Keratinocyte (primary cell): Measurements from ENCODE around the gene TATDN2. TPM values are rescaled to one million over a fixed set of nuclear protein-coding genes. Genes with fewer than 3 reads are reported as not detected.

Source experiments
- DNase-seq: peaks from one replicate; pipeline ENCODE4 v3.0.0-alpha.2; 2011; ENCODE audit warnings: low read depth, missing footprints, low spot score
- FAIRE-seq: peaks from 2 replicates; lab custom pipeline; 2011; peaks lifted over from hg19 to GRCh38; lab: Jason Lieb, UNC
- H2AFZ ChIP-seq: 2 replicates; pipeline ENCODE4 v1.6.0; 2012; ENCODE audit warnings: low read length, control low read depth, inconsistent platforms; ENCODE audit not compliant: control insufficient read depth
- H3K27ac ChIP-seq: 2 replicates; pipeline ENCODE4 v1.5.1; 2011; ENCODE audit warnings: low read length; ENCODE audit not compliant: control insufficient read depth, insufficient read depth
- H3K27me3 ChIP-seq: 3 replicates; pipeline ENCODE4 v1.6.0; 2011; ENCODE audit warnings: low read length; ENCODE audit not compliant: control insufficient read depth, insufficient read depth; ENCODE audit errors: extremely low read depth
- H3K36me3 ChIP-seq, 2 experiments: 2 replicates in 1 of 2; 3 replicates in 1 of 2; pipeline ENCODE4 v1.5.1; 2011; ENCODE audit warnings: low read length in 2 of 2, mild to moderate bottlenecking in 1 of 2; ENCODE audit not compliant: control insufficient read depth in 2 of 2, insufficient read depth in 2 of 2; ENCODE audit errors: extremely low read depth in 1 of 2
- H3K4me1 ChIP-seq: 3 replicates; pipeline ENCODE4 v1.5.1; 2011; ENCODE audit warnings: low read length; ENCODE audit not compliant: control insufficient read depth, insufficient read depth; ENCODE audit errors: extremely low read depth
- H3K4me2 ChIP-seq: 3 replicates; pipeline ENCODE4 v1.6.0; 2011; ENCODE audit warnings: low read depth, low read length; ENCODE audit not compliant: control insufficient read depth, insufficient read depth; ENCODE audit errors: extremely low read depth
- H3K4me3 ChIP-seq, 3 experiments: fragments of 200-600 bp in 1 of 3; sonication (generic) in 1 of 3; 2 replicates in 2 of 3; 3 replicates in 1 of 3; pipeline ENCODE4 v1.5.1; 2011 to 2016; ENCODE audit warnings: low read length in 3 of 3, mild to moderate bottlenecking in 3 of 3, control low read depth in 2 of 3, inconsistent platforms in 1 of 3, low read depth in 1 of 3, mixed read lengths in 1 of 3, mixed run types in 1 of 3, moderate library complexity in 1 of 3; ENCODE audit not compliant: control insufficient read depth in 2 of 3, insufficient read depth in 2 of 3; ENCODE audit errors: extremely low read depth in 1 of 3
- H3K79me2 ChIP-seq: 2 replicates; pipeline ENCODE4 v1.6.0; 2012; ENCODE audit warnings: low read length; ENCODE audit not compliant: control insufficient read depth, insufficient read depth
- H3K9ac ChIP-seq: 3 replicates; pipeline ENCODE4 v1.6.0; 2011; ENCODE audit warnings: low read length; ENCODE audit not compliant: control insufficient read depth, insufficient read depth; ENCODE audit errors: extremely low read depth
- H3K9me1 ChIP-seq: 3 replicates; pipeline ENCODE4 v1.6.0; 2011; ENCODE audit warnings: low read length; ENCODE audit not compliant: control insufficient read depth, insufficient read depth; ENCODE audit errors: extremely low read depth
- H3K9me3 ChIP-seq: 2 replicates; pipeline ENCODE4 v1.5.1; 2012; ENCODE audit warnings: low read depth, low read length; ENCODE audit not compliant: control insufficient read depth
- H4K20me1 ChIP-seq: 3 replicates; pipeline ENCODE4 v1.6.0; 2011; ENCODE audit warnings: low read length; ENCODE audit not compliant: control insufficient read depth, insufficient read depth; ENCODE audit errors: extremely low read depth
- EZH2 ChIP-seq: IDR thresholded peaks from one replicate; pipeline ENCODE4 v1.6.1; 2012; ENCODE audit warnings: inconsistent platforms, mild to moderate bottlenecking, low read length, moderate library complexity
- dilution Hi-C: fragments of 300-500 bp; cut with MboI; formaldehyde crosslinking; loops from one replicate; pipeline ENCODE4 v1.7.0; 2020; ENCODE audit warnings: low sequenced_read_pairs; ENCODE audit not compliant: extremely low pct_ligation_motif_present
- polyA plus RNA-seq, 5 experiments: library from polyadenylated mRNA; depleted of rRNA in 3 of 5; stranded (reverse) in 3 of 5; stranded (forward) in 1 of 5; unstranded in 1 of 5; fragments of >200 nt; gene quantifications; 1 replicate in 1 of 5; 2 replicates in 3 of 5; 3 replicates in 1 of 5; pipeline versions ENCODE4 v1.2.1 to v1.2.3, GENCODE V29; 2011 to 2012; ENCODE audit warnings: missing spikeins in 2 of 5, low read depth in 1 of 5, low replicate concordance in 1 of 5
- TF ChIP-seq, protein P1 (sequence below), 3 experiments: IDR thresholded peaks in 1 of 3; conservative IDR thresholded peaks in 1 of 3; optimal IDR thresholded peaks in 1 of 3; 2 replicates in 2 of 3; 3 replicates in 1 of 3; pipeline versions ENCODE3 to v1.5.1; 2011; ENCODE audit warnings: low read length in 3 of 3, mild to moderate bottlenecking in 3 of 3, moderate library complexity in 2 of 3, control low read depth in 1 of 3, inconsistent platforms in 1 of 3; ENCODE audit not compliant: insufficient read depth in 2 of 3; ENCODE audit errors: extremely low read depth in 1 of 3

TATDN2 gene
- polyA plus RNA-seq, 1 donor (not counting 4 experiments of a cell fraction or from before 2014, with no cell fraction given) = 13.8 TPM

GRCh38 chr3:10327592-10327991 lies 79.3 kb downstream of the TATDN2 start:
- Histone ChIP-seq H3K79me2 (no peaks in the 10 kb centered on the region), H3K9me3 (no peaks in the 10 kb centered on the region), H3K27ac (no peak overlapping the region), H3K27me3 (peaks cover 35% of the 10 kb centered on the region), H2AFZ (no peak overlapping the region), H4K20me1 (peaks cover 2% of the 10 kb centered on the region), H3K4me1 (no peaks in the 10 kb centered on the region), H3K36me3 (no peaks in the 10 kb centered on the region), H3K4me3 (no peak overlapping the region), H3K9me1 (no peaks in the 10 kb centered on the region), H3K4me2 (no peak overlapping the region), H3K9ac (no peak overlapping the region)
- dilution Hi-C loops = no loop called here
- TF ChIP-seq, protein P1, sequence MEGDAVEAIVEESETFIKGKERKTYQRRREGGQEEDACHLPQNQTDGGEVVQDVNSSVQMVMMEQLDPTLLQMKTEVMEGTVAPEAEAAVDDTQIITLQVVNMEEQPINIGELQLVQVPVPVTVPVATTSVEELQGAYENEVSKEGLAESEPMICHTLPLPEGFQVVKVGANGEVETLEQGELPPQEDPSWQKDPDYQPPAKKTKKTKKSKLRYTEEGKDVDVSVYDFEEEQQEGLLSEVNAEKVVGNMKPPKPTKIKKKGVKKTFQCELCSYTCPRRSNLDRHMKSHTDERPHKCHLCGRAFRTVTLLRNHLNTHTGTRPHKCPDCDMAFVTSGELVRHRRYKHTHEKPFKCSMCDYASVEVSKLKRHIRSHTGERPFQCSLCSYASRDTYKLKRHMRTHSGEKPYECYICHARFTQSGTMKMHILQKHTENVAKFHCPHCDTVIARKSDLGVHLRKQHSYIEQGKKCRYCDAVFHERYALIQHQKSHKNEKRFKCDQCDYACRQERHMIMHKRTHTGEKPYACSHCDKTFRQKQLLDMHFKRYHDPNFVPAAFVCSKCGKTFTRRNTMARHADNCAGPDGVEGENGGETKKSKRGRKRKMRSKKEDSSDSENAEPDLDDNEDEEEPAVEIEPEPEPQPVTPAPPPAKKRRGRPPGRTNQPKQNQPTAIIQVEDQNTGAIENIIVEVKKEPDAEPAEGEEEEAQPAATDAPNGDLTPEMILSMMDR (optimal IDR thresholded peaks at IDR 0.05 in 1 of 3, IDR thresholded peaks at IDR 0.05 in 1 of 3, conservative IDR thresholded peaks at IDR 0.05 in 1 of 3; ENCODE audit: extremely low read depth in 1 of 3, insufficient read depth in 2 of 3, low read length in 3 of 3) = no peak
- no peak for TF ChIP-seq EZH2
- DNase-seq (no peak), FAIRE-seq (no peak)

DNA sequence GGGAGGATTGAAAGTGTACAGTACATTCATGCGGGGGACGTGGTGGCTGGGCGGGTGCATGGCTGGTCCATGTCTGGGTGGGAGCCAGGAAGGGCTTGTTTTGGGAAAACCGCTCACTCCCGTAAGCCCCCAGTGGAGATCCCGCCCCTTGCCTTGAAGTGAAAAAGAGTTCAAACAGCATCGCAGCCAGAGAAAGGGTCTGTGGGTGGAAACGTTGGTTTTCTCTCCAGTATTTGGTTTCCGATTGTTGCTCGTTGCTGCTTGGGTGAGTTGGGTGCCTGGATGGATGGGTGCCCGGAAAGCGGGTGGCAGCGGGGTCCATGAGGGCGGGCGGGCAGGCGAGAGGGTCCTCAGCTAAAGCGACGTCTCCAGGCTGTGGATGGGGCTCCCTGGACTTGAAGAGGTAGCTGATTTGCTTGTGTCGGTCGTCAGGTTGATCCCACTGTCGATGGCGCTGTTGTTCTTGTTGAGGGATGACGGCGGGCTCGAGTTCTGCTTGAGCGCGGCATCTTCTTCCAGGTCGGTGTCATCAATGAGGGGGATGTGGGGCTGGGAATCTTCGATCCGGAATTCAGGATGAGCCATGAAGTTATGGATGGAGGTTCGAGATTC lies 80.3 kb downstream of the TATDN2 start:
- no peak overlapping the region for H3K4me3 ChIP-seq
- no peak overlapping the region for H3K4me2 ChIP-seq
- H3K27me3 ChIP-seq = peaks cover 43% of the 10 kb centered on the region

More for the DNA sequence above, 80.3 kb downstream of the TATDN2 start:
- no peak for TF ChIP-seq EZH2
- TF ChIP-seq, protein P1 (optimal IDR thresholded peaks at IDR 0.05 in 1 of 3, IDR thresholded peaks at IDR 0.05 in 1 of 3, conservative IDR thresholded peaks at IDR 0.05 in 1 of 3; ENCODE audit: extremely low read depth in 1 of 3, insufficient read depth in 2 of 3, low read length in 3 of 3) = no peak
- DNase-seq (no peak), FAIRE-seq (no peak)
- Histone ChIP-seq H3K79me2 (no peaks in the 10 kb centered on the region), H3K9me3 (no peaks in the 10 kb centered on the region), H3K9ac (no peak overlapping the region), H3K27ac (no peak overlapping the region), H4K20me1 (peaks cover 2% of the 10 kb centered on the region), H2AFZ (no peak overlapping the region), H3K36me3 (no peaks in the 10 kb centered on the region), H3K9me1 (no peaks in the 10 kb centered on the region), H3K4me1 (no peaks in the 10 kb centered on the region)
- dilution Hi-C loops = no loop called here
